ENCODE measurements around the gene NCBP1.

The NCBP1 gene

GRCh38 chr9:97645720-97646119 is 12.1 kb downstream of the NCBP1 start:
- Histone ChIP-seq H3K79me2 (ENCODE audit: control insufficient read depth, insufficient read depth, low read length, unreplicated experiment) (peaks cover 14% of the 10 kb centered on the region), H3K4me3 (ENCODE audit: low read depth, low read length) (no peak overlapping the region), H3K27ac (ENCODE audit: low read depth, low read length) (no peak overlapping the region), H3K27me3 (ENCODE audit: insufficient read depth, low read length) (no peaks in the 10 kb centered on the region), H2AFZ (ENCODE audit: low read length, unreplicated experiment) (no peak overlapping the region), H3K36me3 (ENCODE audit: insufficient read depth, low read length) (peaks cover 44% of the 10 kb centered on the region), H3K4me1 (ENCODE audit: control insufficient read depth, insufficient read depth, low read length, unreplicated experiment) (no peaks in the 10 kb centered on the region)

- Histone ChIP-seq H3K27ac (ENCODE audit: low read depth, low read length) (no peak overlapping the region), H3K27me3 (ENCODE audit: insufficient read depth, low read length) (no peaks in the 10 kb centered on the region), H3K4me1 (ENCODE audit: control insufficient read depth, insufficient read depth, low read length, unreplicated experiment) (peaks cover 5% of the 10 kb centered on the region), H3K79me2 (ENCODE audit: control insufficient read depth, insufficient read depth, low read length, unreplicated experiment) (peaks cover 6% of the 10 kb centered on the region), H3K4me3 (ENCODE audit: low read depth, low read length) (no peak overlapping the region), H3K36me3 (ENCODE audit: insufficient read depth, low read length) (peaks cover 34% of the 10 kb centered on the region), H2AFZ (ENCODE audit: low read length, unreplicated experiment) (no peak overlapping the region)
Measured at GRCh38 chr9:97647996-97648395, 14.4 kb downstream of the NCBP1 start.

GRCh38 chr9:97651646-97652045 is 18.0 kb downstream of the NCBP1 start:
- no peak overlapping the region for H3K27ac ChIP-seq (ENCODE audit: low read depth, low read length)
- no peak overlapping the region for H2AFZ ChIP-seq (ENCODE audit: low read length, unreplicated experiment)
- no peaks in the 10 kb centered on the region for H3K27me3 ChIP-seq (ENCODE audit: insufficient read depth, low read length)
- H3K4me1 ChIP-seq (ENCODE audit: control insufficient read depth, insufficient read depth, low read length, unreplicated experiment) = peaks cover 5% of the 10 kb centered on the region
- H3K4me3 ChIP-seq (ENCODE audit: low read depth, low read length) = no peak overlapping the region
- peaks cover 36% of the 10 kb centered on the region for H3K36me3 ChIP-seq (ENCODE audit: insufficient read depth, low read length)
- no peaks in the 10 kb centered on the region for H3K79me2 ChIP-seq (ENCODE audit: control insufficient read depth, insufficient read depth, low read length, unreplicated experiment)

- H3K79me2 ChIP-seq (ENCODE audit: control insufficient read depth, insufficient read depth, low read length, unreplicated experiment) = no peaks in the 10 kb centered on the region
- H3K27ac ChIP-seq (ENCODE audit: low read depth, low read length) = no peak overlapping the region
- no peaks in the 10 kb centered on the region for H3K4me1 ChIP-seq (ENCODE audit: control insufficient read depth, insufficient read depth, low read length, unreplicated experiment)
- no peak overlapping the region for H2AFZ ChIP-seq (ENCODE audit: low read length, unreplicated experiment)
- H3K27me3 ChIP-seq (ENCODE audit: insufficient read depth, low read length) = no peaks in the 10 kb centered on the region
- H3K36me3 ChIP-seq (ENCODE audit: insufficient read depth, low read length) = peaks cover 77% of the 10 kb centered on the region
- no peak overlapping the region for H3K4me3 ChIP-seq (ENCODE audit: low read depth, low read length)
Measured at GRCh38 chr9:97658707-97659106, 25.1 kb downstream of the NCBP1 start.

- Histone ChIP-seq H3K4me1 (ENCODE audit: control insufficient read depth, insufficient read depth, low read length, unreplicated experiment) (no peaks in the 10 kb centered on the region), H3K36me3 (ENCODE audit: insufficient read depth, low read length) (peaks cover 76% of the 10 kb centered on the region), H3K79me2 (ENCODE audit: control insufficient read depth, insufficient read depth, low read length, unreplicated experiment) (no peaks in the 10 kb centered on the region), H3K27ac (ENCODE audit: low read depth, low read length) (no peak overlapping the region), H2AFZ (ENCODE audit: low read length, unreplicated experiment) (no peak overlapping the region), H3K4me3 (ENCODE audit: low read depth, low read length) (no peak overlapping the region), H3K27me3 (ENCODE audit: insufficient read depth, low read length) (no peaks in the 10 kb centered on the region)
Measured at GRCh38 chr9:97659771-97660170, 26.1 kb downstream of the NCBP1 start.

- no peaks in the 10 kb centered on the region for H3K27me3 ChIP-seq (ENCODE audit: insufficient read depth, low read length)
- no peaks in the 10 kb centered on the region for H3K79me2 ChIP-seq (ENCODE audit: control insufficient read depth, insufficient read depth, low read length, unreplicated experiment)
- no peak overlapping the region for H2AFZ ChIP-seq (ENCODE audit: low read length, unreplicated experiment)
- H3K4me1 ChIP-seq (ENCODE audit: control insufficient read depth, insufficient read depth, low read length, unreplicated experiment) = no peaks in the 10 kb centered on the region
- no peak overlapping the region for H3K4me3 ChIP-seq (ENCODE audit: low read depth, low read length)
- H3K27ac ChIP-seq (ENCODE audit: low read depth, low read length) = no peak overlapping the region
- peaks cover 75% of the 10 kb centered on the region for H3K36me3 ChIP-seq (ENCODE audit: insufficient read depth, low read length)
Measured at GRCh38 chr9:97660340-97660739, 26.7 kb downstream of the NCBP1 start.

- Histone ChIP-seq H3K4me3 (ENCODE audit: low read depth, low read length) (no peak overlapping the region), H3K79me2 (ENCODE audit: control insufficient read depth, insufficient read depth, low read length, unreplicated experiment) (no peaks in the 10 kb centered on the region), H3K4me1 (ENCODE audit: control insufficient read depth, insufficient read depth, low read length, unreplicated experiment) (no peaks in the 10 kb centered on the region), H3K36me3 (ENCODE audit: insufficient read depth, low read length) (peaks cover 72% of the 10 kb centered on the region), H3K27ac (ENCODE audit: low read depth, low read length) (no peak overlapping the region), H2AFZ (ENCODE audit: low read length, unreplicated experiment) (no peak overlapping the region), H3K27me3 (ENCODE audit: insufficient read depth, low read length) (no peaks in the 10 kb centered on the region)
Measured at GRCh38 chr9:97660847-97661246, 27.2 kb downstream of the NCBP1 start.

- Histone ChIP-seq H3K4me3 (ENCODE audit: low read depth, low read length) (no peak overlapping the region), H3K27ac (ENCODE audit: low read depth, low read length) (no peak overlapping the region), H3K79me2 (ENCODE audit: control insufficient read depth, insufficient read depth, low read length, unreplicated experiment) (no peaks in the 10 kb centered on the region), H3K36me3 (ENCODE audit: insufficient read depth, low read length) (peaks cover 57% of the 10 kb centered on the region), H3K4me1 (ENCODE audit: control insufficient read depth, insufficient read depth, low read length, unreplicated experiment) (no peaks in the 10 kb centered on the region), H3K27me3 (ENCODE audit: insufficient read depth, low read length) (no peaks in the 10 kb centered on the region), H2AFZ (ENCODE audit: low read length, unreplicated experiment) (no peak overlapping the region)
Measured at GRCh38 chr9:97665742-97666141, 32.1 kb downstream of the NCBP1 start.

GRCh38 chr9:97666907-97667686 is 33.5 kb downstream of the NCBP1 start:
- H3K27me3 ChIP-seq (ENCODE audit: insufficient read depth, low read length) = no peaks in the 10 kb centered on the region
- H2AFZ ChIP-seq (ENCODE audit: low read length, unreplicated experiment) = no peak overlapping the region
- no peak overlapping the region for H3K4me3 ChIP-seq (ENCODE audit: low read depth, low read length)
- peaks cover 58% of the 10 kb centered on the region for H3K36me3 ChIP-seq (ENCODE audit: insufficient read depth, low read length)
- no peak overlapping the region for H3K27ac ChIP-seq (ENCODE audit: low read depth, low read length)
- no peaks in the 10 kb centered on the region for H3K4me1 ChIP-seq (ENCODE audit: control insufficient read depth, insufficient read depth, low read length, unreplicated experiment)
- H3K79me2 ChIP-seq (ENCODE audit: control insufficient read depth, insufficient read depth, low read length, unreplicated experiment) = no peaks in the 10 kb centered on the region

GRCh38 chr9:97668485-97668884 is 34.9 kb downstream of the NCBP1 start:
- Histone ChIP-seq H3K27ac (ENCODE audit: low read depth, low read length) (no peak overlapping the region), H3K27me3 (ENCODE audit: insufficient read depth, low read length) (no peaks in the 10 kb centered on the region), H3K79me2 (ENCODE audit: control insufficient read depth, insufficient read depth, low read length, unreplicated experiment) (no peaks in the 10 kb centered on the region), H3K36me3 (ENCODE audit: insufficient read depth, low read length) (peaks cover 57% of the 10 kb centered on the region), H3K4me1 (ENCODE audit: control insufficient read depth, insufficient read depth, low read length, unreplicated experiment) (no peaks in the 10 kb centered on the region), H2AFZ (ENCODE audit: low read length, unreplicated experiment) (no peak overlapping the region), H3K4me3 (ENCODE audit: low read depth, low read length) (no peak overlapping the region)

- H3K79me2 ChIP-seq (ENCODE audit: control insufficient read depth, insufficient read depth, low read length, unreplicated experiment) = no peaks in the 10 kb centered on the region
- H3K4me3 ChIP-seq (ENCODE audit: low read depth, low read length) = no peak overlapping the region
- H3K36me3 ChIP-seq (ENCODE audit: insufficient read depth, low read length) = peaks cover 64% of the 10 kb centered on the region
- H3K27me3 ChIP-seq (ENCODE audit: insufficient read depth, low read length) = no peaks in the 10 kb centered on the region
- no peaks in the 10 kb centered on the region for H3K4me1 ChIP-seq (ENCODE audit: control insufficient read depth, insufficient read depth, low read length, unreplicated experiment)
- H2AFZ ChIP-seq (ENCODE audit: low read length, unreplicated experiment) = no peak overlapping the region
- no peak overlapping the region for H3K27ac ChIP-seq (ENCODE audit: low read depth, low read length)
Measured at GRCh38 chr9:97670586-97670985, 37.0 kb downstream of the NCBP1 start.

Measured in ACC112 (cell line).